ENCODE measurements around the gene DGKE. TPM values are rescaled to one million over a fixed set of nuclear protein-coding genes. Genes with fewer than 3 reads are reported as not detected.
A peak's percentile ranks its signal among the peaks of the same experiment; 100 is the strongest.

DGKE gene
- total RNA-seq, 1 experiment from 2014 or later: 2.0 TPM

- no peaks in the 10 kb centered on the region for H3K36me3 ChIP-seq (replicated peaks; ENCODE audit: control insufficient read depth, insufficient read depth, low read length)
- no peak for DNase-seq
- no peaks in the 10 kb centered on the region for H3K27me3 ChIP-seq (ENCODE audit: control insufficient read depth, insufficient read depth, low read length)
- H3K4me3 ChIP-seq (ENCODE audit: insufficient read depth, low read depth, low read length): no peak overlapping the region
These were observed 10.1 kb upstream of the DGKE start for GRCh38 chr17:56823848-56824247.

GRCh38 chr17:56824503-56824902 is 9.4 kb upstream of the DGKE start:
- Histone ChIP-seq H3K27me3 (ENCODE audit: control insufficient read depth, insufficient read depth, low read length) (no peaks in the 10 kb centered on the region), H3K36me3 (replicated peaks; ENCODE audit: control insufficient read depth, insufficient read depth, low read length) (no peaks in the 10 kb centered on the region), H3K4me3 (ENCODE audit: insufficient read depth, low read depth, low read length) (no peak overlapping the region)
- DNase-seq: no peak

GRCh38 chr17:56826611-56827414 is 7.1 kb upstream of the DGKE start:
- DNase-seq: no peak
- no peaks in the 10 kb centered on the region; the same call in none of the 2 replicates for H3K36me3 ChIP-seq (replicated peaks; ENCODE audit: control insufficient read depth, insufficient read depth, low read length)
- H3K4me3 ChIP-seq (ENCODE audit: insufficient read depth, low read depth, low read length): no peak overlapping the region
- H3K27me3 ChIP-seq (ENCODE audit: control insufficient read depth, insufficient read depth, low read length): no peaks in the 10 kb centered on the region

- Histone ChIP-seq H3K27me3 (ENCODE audit: control insufficient read depth, insufficient read depth, low read length) (peaks cover 13% of the 10 kb centered on the region), H3K36me3 (replicated peaks; ENCODE audit: control insufficient read depth, insufficient read depth, low read length) (no peaks in the 10 kb centered on the region; the same call in none of the 2 replicates), H3K4me3 (ENCODE audit: insufficient read depth, low read depth, low read length) (no peak overlapping the region)
- DNase-seq: no peak
These were observed 3.1 kb upstream of the DGKE start for GRCh38 chr17:56830726-56831368.

- no peak overlapping the region for H3K4me3 ChIP-seq (ENCODE audit: insufficient read depth, low read depth, low read length)
- H3K36me3 ChIP-seq (replicated peaks; ENCODE audit: control insufficient read depth, insufficient read depth, low read length): no peaks in the 10 kb centered on the region; the same call in none of the 2 replicates
- no peak for DNase-seq
- H3K27me3 ChIP-seq (ENCODE audit: control insufficient read depth, insufficient read depth, low read length): peaks cover 13% of the 10 kb centered on the region
These were observed 2.4 kb upstream of the DGKE start for GRCh38 chr17:56831369-56832095.

- DNase-seq: no peak
- no peaks in the 10 kb centered on the region; the same call in none of the 2 replicates for H3K36me3 ChIP-seq (replicated peaks; ENCODE audit: control insufficient read depth, insufficient read depth, low read length)
- H3K27me3 ChIP-seq (ENCODE audit: control insufficient read depth, insufficient read depth, low read length): peaks cover 13% of the 10 kb centered on the region
- H3K4me3 ChIP-seq (ENCODE audit: insufficient read depth, low read depth, low read length): no peak overlapping the region
These were observed 1.5 kb upstream of the DGKE start for GRCh38 chr17:56832446-56832845.

- Histone ChIP-seq H3K36me3 (replicated peaks; ENCODE audit: control insufficient read depth, insufficient read depth, low read length) (no peaks in the 10 kb centered on the region; the same call in none of the 2 replicates), H3K4me3 (ENCODE audit: insufficient read depth, low read depth, low read length) (peak overlapping the region; percentile 80), H3K27me3 (ENCODE audit: control insufficient read depth, insufficient read depth, low read length) (peaks cover 13% of the 10 kb centered on the region)
- peak; percentile 88 for DNase-seq
These were observed 718 bp upstream of the DGKE start for GRCh38 chr17:56833057-56833808.

GRCh38 chr17:56834380-56835263 is 671 bp downstream of the DGKE start:
- DNase-seq: peak; percentile 72
- no peaks in the 10 kb centered on the region; the same call in none of the 2 replicates for H3K36me3 ChIP-seq (replicated peaks; ENCODE audit: control insufficient read depth, insufficient read depth, low read length)
- H3K27me3 ChIP-seq (ENCODE audit: control insufficient read depth, insufficient read depth, low read length): peaks cover 13% of the 10 kb centered on the region
- H3K4me3 ChIP-seq (ENCODE audit: insufficient read depth, low read depth, low read length): peak overlapping the region; percentile 90

- peaks cover 13% of the 10 kb centered on the region for H3K27me3 ChIP-seq (ENCODE audit: control insufficient read depth, insufficient read depth, low read length)
- H3K36me3 ChIP-seq (replicated peaks; ENCODE audit: control insufficient read depth, insufficient read depth, low read length): no peaks in the 10 kb centered on the region; the same call in none of the 2 replicates
- peak overlapping the region; percentile 90 for H3K4me3 ChIP-seq (ENCODE audit: insufficient read depth, low read depth, low read length)
- no peak for DNase-seq
These were observed 1.3 kb downstream of the DGKE start for GRCh38 chr17:56835264-56835585.

GRCh38 chr17:56838687-56839086 is 4.7 kb downstream of the DGKE start:
- H3K27me3 ChIP-seq (ENCODE audit: control insufficient read depth, insufficient read depth, low read length): peaks cover 13% of the 10 kb centered on the region
- H3K4me3 ChIP-seq (ENCODE audit: insufficient read depth, low read depth, low read length): no peak overlapping the region
- no peaks in the 10 kb centered on the region; the same call in 1 of the 2 replicates for H3K36me3 ChIP-seq (replicated peaks; ENCODE audit: control insufficient read depth, insufficient read depth, low read length)
- DNase-seq: no peak

GRCh38 chr17:56842577-56842976 is 8.6 kb downstream of the DGKE start:
- no peak overlapping the region for H3K4me3 ChIP-seq (ENCODE audit: insufficient read depth, low read depth, low read length)
- no peaks in the 10 kb centered on the region for H3K27me3 ChIP-seq (ENCODE audit: control insufficient read depth, insufficient read depth, low read length)
- H3K36me3 ChIP-seq (replicated peaks; ENCODE audit: control insufficient read depth, insufficient read depth, low read length): no peaks in the 10 kb centered on the region; the same call in 1 of the 2 replicates
- no peak for DNase-seq

- no peak overlapping the region for H3K4me3 ChIP-seq (ENCODE audit: insufficient read depth, low read depth, low read length)
- DNase-seq: no peak
- H3K27me3 ChIP-seq (ENCODE audit: control insufficient read depth, insufficient read depth, low read length): no peaks in the 10 kb centered on the region
- no peaks in the 10 kb centered on the region; the same call in 1 of the 2 replicates for H3K36me3 ChIP-seq (replicated peaks; ENCODE audit: control insufficient read depth, insufficient read depth, low read length)
These were observed 12.0 kb downstream of the DGKE start for GRCh38 chr17:56845934-56846333.

- Histone ChIP-seq H3K27me3 (ENCODE audit: control insufficient read depth, insufficient read depth, low read length) (no peaks in the 10 kb centered on the region), H3K36me3 (replicated peaks; ENCODE audit: control insufficient read depth, insufficient read depth, low read length) (no peaks in the 10 kb centered on the region; the same call in 1 of the 2 replicates), H3K4me3 (ENCODE audit: insufficient read depth, low read depth, low read length) (no peak overlapping the region)
- DNase-seq: no peak
These were observed 13.2 kb downstream of the DGKE start for GRCh38 chr17:56847106-56847505.

Measured in H7 (cell line).